ENCODE results near the gene FOXO6.

DNA sequence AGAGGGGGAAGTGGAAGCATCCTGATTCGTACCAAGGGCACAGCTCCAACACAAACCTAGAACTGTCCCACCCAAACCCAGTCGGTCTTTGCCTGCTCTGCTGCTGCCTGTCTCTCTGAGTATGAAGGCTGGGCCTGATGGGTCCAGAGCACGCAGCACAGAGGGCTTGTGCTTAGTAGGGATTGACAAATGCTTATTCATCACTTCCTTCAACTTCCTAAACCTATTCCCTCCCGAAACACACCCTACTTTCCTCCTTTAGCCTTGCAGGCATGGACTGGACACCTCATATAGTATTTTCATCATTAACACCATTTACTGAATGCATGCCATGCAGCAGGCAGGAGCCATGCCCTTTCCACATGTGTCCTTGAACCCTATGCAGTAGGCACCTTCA lies 31.3 kb downstream of the FOXO6 start:
- TF ChIP-seq, protein P1, sequence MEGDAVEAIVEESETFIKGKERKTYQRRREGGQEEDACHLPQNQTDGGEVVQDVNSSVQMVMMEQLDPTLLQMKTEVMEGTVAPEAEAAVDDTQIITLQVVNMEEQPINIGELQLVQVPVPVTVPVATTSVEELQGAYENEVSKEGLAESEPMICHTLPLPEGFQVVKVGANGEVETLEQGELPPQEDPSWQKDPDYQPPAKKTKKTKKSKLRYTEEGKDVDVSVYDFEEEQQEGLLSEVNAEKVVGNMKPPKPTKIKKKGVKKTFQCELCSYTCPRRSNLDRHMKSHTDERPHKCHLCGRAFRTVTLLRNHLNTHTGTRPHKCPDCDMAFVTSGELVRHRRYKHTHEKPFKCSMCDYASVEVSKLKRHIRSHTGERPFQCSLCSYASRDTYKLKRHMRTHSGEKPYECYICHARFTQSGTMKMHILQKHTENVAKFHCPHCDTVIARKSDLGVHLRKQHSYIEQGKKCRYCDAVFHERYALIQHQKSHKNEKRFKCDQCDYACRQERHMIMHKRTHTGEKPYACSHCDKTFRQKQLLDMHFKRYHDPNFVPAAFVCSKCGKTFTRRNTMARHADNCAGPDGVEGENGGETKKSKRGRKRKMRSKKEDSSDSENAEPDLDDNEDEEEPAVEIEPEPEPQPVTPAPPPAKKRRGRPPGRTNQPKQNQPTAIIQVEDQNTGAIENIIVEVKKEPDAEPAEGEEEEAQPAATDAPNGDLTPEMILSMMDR (IDR thresholded peaks at IDR 0.05; ENCODE audit: low read depth, low read length): no peak
- no peak for TF ChIP-seq POLR2A (IDR thresholded peaks at IDR 0.05; ENCODE audit: extremely low read depth, insufficient read length)

All from NB4 (cell line).